ENCODE measurements around the gene CDK5R1. TPM values are rescaled to one million over a fixed set of nuclear protein-coding genes. Genes with fewer than 3 reads are reported as not detected.

CDK5R1 gene
- total RNA-seq, 1 donor: 1.4 TPM

DNA sequence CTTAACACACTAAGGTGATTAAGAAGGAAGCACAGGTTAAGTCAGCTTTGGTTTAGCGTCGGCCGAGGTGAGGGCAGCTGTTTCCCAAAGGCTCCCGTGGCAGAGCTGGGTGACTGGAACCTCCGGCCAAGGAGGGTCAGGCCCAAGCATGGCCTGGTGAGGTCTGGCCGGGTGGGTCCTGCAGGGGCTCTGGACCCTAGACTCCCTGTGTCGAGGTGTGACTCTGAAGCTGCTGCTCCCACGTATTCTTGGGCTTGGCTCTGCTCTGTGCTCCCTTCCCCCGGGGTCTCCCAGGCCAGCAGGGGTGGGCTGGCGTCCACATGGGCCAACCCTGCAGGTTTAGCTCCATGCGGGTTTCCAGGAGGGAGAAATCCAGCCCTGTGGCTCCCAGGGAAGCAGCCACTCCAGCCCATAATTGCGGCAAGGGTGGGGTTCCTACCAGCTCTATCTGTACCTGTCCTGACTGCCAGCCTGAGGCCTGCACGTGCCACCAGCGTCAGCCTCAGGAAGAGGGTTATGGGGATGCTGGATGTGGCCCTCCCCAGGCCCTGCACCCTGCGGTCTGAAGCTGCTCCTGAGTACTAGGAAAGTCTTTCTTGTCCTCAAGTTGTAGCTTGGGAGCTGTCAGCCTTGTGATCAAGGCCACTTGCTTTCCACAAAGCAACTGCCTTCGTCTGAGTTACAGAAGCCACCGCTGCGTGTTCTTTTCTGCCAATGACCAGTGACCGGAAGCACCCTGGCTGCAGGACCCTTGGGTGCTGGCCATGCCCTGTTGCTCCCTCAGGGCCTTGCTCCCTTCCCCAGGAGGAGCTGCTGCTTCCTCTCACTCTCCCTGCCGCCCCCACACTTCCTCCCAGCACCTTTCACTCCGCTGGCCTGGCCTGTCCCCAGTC is 4.8 kb downstream of the CDK5R1 start:
- no peak for DNase-seq (ENCODE audit: low read depth)
- H3K4me3 ChIP-seq (ENCODE audit: low read depth, low read length): no peak overlapping the region
- TF ChIP-seq, protein P1, sequence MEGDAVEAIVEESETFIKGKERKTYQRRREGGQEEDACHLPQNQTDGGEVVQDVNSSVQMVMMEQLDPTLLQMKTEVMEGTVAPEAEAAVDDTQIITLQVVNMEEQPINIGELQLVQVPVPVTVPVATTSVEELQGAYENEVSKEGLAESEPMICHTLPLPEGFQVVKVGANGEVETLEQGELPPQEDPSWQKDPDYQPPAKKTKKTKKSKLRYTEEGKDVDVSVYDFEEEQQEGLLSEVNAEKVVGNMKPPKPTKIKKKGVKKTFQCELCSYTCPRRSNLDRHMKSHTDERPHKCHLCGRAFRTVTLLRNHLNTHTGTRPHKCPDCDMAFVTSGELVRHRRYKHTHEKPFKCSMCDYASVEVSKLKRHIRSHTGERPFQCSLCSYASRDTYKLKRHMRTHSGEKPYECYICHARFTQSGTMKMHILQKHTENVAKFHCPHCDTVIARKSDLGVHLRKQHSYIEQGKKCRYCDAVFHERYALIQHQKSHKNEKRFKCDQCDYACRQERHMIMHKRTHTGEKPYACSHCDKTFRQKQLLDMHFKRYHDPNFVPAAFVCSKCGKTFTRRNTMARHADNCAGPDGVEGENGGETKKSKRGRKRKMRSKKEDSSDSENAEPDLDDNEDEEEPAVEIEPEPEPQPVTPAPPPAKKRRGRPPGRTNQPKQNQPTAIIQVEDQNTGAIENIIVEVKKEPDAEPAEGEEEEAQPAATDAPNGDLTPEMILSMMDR (IDR thresholded peaks at IDR 0.05; ENCODE audit: insufficient read depth, low read length): no peak

DNA sequence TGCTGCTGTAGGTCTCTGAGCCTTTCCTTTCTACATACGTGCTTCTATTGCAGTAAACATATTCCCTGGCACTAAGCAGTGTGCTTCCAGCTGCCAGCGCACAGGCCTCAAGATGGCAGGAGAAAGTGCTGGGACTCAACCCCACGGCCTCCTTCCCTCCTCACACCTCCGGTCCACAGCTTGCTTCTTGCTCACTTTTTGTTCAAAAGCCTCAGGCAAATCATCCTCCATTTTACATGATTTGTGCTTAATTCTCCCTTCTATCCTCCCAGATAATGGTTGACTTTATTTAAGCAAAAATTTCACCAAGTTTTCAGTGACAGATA is 5.4 kb downstream of the CDK5R1 start:
- DNase-seq (ENCODE audit: low read depth): no peak
- H3K4me3 ChIP-seq (ENCODE audit: low read depth, low read length): no peak overlapping the region
- TF ChIP-seq, protein P1 (IDR thresholded peaks at IDR 0.05; ENCODE audit: insufficient read depth, low read length): no peak

DNA sequence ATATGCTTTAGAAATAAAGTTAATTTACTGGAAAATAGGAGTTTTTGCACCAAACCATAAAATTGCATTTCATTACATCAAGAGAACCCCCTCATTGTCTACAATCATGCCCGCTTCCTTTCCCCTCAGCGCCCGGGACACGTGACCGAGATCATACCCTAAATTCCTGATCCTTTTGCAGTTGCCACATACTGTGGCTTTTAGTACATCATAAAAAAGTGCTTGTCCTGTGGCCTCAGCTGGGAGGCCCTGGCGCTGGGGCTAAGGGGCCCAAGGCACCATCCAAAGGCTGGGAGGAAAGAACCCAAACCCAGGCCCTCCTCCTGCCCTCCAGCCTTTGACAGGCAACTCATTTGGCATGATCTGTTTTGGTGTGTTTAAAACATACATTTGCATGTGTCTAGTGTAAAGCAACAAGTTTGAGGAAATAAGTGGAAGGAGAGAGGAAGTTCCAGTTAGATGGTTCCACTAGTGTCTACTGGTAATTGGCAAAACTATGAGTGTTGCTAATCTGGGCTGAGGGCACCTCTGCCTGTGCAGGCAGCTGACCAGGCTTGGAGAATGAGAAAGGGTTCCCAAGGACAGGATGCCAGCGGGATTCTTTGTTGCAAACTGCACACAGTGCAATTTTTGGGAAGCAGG is 6.0 kb downstream of the CDK5R1 start:
- no peak overlapping the region for H3K4me3 ChIP-seq (ENCODE audit: low read depth, low read length)
- DNase-seq (ENCODE audit: low read depth): no peak
- TF ChIP-seq, protein P1 (IDR thresholded peaks at IDR 0.05; ENCODE audit: insufficient read depth, low read length): no peak

DNA sequence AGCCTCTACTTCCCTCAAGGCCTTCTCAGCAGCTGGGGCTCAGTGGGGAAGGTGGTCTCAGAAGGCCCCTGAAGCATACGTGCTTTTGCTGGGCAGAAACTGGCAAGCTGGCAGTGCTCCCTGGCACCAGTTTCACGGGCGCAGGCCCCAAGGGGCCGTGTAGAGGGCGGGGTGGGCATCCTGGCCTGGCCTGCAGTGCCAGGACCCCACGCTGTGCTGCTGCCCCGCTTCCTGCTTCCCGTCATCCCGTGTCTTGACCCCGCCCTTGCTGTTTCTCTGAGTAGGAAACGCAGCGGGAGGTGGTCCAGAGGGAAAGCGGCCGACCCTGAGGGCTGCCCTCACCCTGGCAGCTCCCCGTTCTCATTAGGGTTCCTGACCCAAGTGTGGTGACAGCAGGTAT is 6.8 kb downstream of the CDK5R1 start:
- no peak overlapping the region for H3K4me3 ChIP-seq (ENCODE audit: low read depth, low read length)
- DNase-seq (ENCODE audit: low read depth): no peak
- TF ChIP-seq, protein P1 (IDR thresholded peaks at IDR 0.05; ENCODE audit: insufficient read depth, low read length): no peak

DNA sequence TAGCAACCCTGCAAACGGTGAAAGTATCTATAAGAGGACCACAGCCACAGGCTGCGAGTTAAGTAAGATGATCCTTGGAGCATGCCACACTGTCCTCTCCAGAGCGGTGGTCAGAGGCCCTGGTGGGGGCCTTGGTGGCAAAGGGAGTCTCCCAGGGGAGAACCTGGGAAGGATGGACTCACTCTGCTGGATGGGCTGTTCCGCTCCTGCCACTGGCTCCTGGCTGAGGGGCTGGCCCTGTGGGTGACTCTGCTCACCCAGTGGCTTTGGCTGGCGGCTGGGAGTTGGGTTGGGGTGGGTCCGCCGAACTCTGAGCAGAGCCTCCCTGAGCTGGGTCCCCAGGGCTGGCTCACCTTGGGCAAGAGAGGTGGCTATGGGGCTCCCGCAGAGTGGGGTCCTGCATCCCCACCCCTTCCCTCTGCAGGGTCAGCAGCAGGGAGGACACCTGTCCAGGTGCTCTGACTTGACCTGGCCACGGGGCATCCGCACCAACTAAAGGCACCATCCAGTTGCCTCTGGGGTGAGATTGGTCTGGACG is 7.3 kb downstream of the CDK5R1 start:
- H3K4me3 ChIP-seq (ENCODE audit: low read depth, low read length): no peak overlapping the region
- TF ChIP-seq, protein P1 (IDR thresholded peaks at IDR 0.05; ENCODE audit: insufficient read depth, low read length): no peak
- DNase-seq (ENCODE audit: low read depth): no peak

DNA sequence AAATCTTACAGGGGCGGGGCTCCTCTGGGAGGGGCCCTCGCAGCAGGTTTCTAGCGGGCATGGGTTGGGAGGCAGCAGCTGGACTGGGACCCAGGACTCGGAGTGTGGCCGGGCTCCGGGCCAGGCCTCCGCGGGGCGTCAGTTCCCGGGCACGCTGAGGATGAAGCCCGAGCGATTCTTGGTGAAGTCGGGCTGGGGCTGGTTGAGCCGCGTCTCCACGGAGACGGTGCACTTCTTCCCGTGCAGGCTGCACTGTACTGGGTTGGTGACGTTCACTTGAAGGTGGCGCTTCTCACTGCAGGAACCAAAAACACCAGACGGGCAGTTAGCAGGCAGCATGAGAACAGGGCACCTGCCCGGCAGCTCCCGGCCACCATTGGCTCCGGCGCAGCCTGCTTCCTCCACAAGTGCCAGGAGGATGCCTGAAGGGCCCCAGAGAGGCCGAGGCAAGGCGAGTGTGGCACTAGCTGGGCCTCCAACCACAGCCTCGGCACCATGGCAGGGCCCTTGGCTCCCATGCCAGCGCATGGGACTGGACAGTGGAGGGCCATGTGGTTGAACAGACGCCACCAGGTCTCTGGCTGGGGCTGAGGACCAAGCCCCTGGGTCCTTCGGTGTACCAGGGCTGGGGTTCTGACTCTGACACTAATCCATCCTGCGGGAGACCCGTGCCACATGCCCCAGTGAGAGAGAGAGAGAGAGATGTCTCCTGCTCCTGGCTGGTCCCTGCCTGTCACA is 8.0 kb downstream of the CDK5R1 start:
- TF ChIP-seq, protein P1 (IDR thresholded peaks at IDR 0.05; ENCODE audit: insufficient read depth, low read length): no peak
- H3K4me3 ChIP-seq (ENCODE audit: low read depth, low read length): no peak overlapping the region
- no peak for DNase-seq (ENCODE audit: low read depth)

Measured in fibroblast of the aortic adventitia (primary cell).